ENCODE measurements around the gene CDH23. TPM values are rescaled to one million over a fixed set of nuclear protein-coding genes. Genes with fewer than 3 reads are reported as not detected.

CDH23 gene
- total RNA-seq, 1 experiment from 2014 or later: 2.9 TPM

DNA sequence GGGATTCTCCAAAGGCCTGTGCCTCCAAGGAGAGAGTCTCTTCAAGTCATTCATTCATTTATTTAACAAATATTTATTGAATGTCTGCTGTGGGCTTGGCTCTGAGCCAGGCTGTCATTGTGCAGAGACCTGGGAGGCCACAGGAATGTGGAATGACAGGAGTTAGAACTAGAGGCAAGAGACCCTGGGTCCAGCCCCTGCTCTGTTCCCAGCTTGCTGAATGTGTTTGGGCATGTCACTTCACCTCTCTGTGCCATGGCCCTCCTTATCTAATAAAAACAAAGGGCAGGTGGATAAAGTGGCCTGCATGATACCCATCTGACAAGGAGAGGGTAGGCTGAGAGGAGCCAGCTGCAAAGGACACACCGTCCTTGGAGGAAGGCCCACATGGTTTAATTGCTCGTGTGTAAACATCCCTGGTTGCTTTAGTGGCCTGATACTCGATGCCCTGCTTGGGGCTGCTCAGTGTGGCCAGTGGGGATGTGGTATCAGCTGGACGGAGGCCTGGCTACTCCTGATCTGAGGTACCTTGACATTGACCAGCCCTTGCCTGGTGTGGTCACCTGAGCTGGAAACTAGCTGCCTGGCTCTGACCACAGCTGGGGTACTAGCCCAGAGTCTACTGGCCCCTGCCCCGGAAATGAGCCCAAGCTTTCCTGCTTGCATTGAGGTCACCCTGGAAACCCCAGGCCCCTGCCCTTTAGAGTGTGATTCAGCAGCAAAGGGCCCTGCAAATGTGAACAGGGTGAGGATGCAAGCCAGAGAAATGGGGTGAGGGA is 116.2 kb downstream of the CDH23 start (continued):
- TF ChIP-seq, protein P1, sequence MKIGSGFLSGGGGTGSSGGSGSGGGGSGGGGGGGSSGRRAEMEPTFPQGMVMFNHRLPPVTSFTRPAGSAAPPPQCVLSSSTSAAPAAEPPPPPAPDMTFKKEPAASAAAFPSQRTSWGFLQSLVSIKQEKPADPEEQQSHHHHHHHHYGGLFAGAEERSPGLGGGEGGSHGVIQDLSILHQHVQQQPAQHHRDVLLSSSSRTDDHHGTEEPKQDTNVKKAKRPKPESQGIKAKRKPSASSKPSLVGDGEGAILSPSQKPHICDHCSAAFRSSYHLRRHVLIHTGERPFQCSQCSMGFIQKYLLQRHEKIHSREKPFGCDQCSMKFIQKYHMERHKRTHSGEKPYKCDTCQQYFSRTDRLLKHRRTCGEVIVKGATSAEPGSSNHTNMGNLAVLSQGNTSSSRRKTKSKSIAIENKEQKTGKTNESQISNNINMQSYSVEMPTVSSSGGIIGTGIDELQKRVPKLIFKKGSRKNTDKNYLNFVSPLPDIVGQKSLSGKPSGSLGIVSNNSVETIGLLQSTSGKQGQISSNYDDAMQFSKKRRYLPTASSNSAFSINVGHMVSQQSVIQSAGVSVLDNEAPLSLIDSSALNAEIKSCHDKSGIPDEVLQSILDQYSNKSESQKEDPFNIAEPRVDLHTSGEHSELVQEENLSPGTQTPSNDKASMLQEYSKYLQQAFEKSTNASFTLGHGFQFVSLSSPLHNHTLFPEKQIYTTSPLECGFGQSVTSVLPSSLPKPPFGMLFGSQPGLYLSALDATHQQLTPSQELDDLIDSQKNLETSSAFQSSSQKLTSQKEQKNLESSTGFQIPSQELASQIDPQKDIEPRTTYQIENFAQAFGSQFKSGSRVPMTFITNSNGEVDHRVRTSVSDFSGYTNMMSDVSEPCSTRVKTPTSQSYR (CRISPR knock-in tag; IDR thresholded peaks at IDR 0.05): no peak
- TF ChIP-seq, protein P2, sequence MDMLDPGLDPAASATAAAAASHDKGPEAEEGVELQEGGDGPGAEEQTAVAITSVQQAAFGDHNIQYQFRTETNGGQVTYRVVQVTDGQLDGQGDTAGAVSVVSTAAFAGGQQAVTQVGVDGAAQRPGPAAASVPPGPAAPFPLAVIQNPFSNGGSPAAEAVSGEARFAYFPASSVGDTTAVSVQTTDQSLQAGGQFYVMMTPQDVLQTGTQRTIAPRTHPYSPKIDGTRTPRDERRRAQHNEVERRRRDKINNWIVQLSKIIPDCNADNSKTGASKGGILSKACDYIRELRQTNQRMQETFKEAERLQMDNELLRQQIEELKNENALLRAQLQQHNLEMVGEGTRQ (CRISPR knock-in tag; IDR thresholded peaks at IDR 0.05): no peak
- no peak for TF ChIP-seq RELA (CRISPR knock-in tag; IDR thresholded peaks at IDR 0.05; ENCODE audit: borderline replicate concordance)
- no peak for TF ChIP-seq ZNF263 (CRISPR knock-in tag; IDR thresholded peaks at IDR 0.05; ENCODE audit: low read depth)

DNA sequence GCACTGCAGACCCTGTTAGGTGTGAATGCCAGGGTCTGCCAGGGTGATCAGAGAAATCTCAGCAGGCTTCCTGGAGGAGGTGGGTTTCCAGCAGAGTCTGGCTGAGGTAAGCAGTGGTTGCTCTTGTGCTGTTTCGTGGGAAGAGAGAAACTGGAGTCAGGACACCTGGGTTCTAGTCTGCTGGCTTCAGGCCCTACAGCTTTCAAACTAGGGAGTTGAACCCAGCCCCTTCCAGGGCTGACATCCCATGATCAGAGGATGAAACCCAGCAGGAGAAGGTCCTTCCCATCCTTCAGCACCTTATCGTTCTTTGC is 116.8 kb downstream of the CDH23 start:
- H3K27me3 Mint-ChIP-seq (ENCODE audit: low read depth): no peaks in the 10 kb centered on the region
- H3K27ac Mint-ChIP-seq: no peak overlapping the region
- POLR2A ChIA-PET: no interaction called here
- H3K4me3 Mint-ChIP-seq: no peak overlapping the region
- no peaks in the 10 kb centered on the region for H3K36me3 Mint-ChIP-seq
- TF ChIP-seq, protein P3, sequence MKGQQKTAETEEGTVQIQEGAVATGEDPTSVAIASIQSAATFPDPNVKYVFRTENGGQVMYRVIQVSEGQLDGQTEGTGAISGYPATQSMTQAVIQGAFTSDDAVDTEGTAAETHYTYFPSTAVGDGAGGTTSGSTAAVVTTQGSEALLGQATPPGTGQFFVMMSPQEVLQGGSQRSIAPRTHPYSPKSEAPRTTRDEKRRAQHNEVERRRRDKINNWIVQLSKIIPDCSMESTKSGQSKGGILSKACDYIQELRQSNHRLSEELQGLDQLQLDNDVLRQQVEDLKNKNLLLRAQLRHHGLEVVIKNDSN (CRISPR knock-in tag; IDR thresholded peaks at IDR 0.05): no peak
- no peak for TF ChIP-seq ELF4 (CRISPR knock-in tag; IDR thresholded peaks at IDR 0.05; ENCODE audit: low read depth)
- no peak for TF ChIP-seq HMGA2 (CRISPR knock-in tag; IDR thresholded peaks at IDR 0.05)
- TF ChIP-seq, protein P4, sequence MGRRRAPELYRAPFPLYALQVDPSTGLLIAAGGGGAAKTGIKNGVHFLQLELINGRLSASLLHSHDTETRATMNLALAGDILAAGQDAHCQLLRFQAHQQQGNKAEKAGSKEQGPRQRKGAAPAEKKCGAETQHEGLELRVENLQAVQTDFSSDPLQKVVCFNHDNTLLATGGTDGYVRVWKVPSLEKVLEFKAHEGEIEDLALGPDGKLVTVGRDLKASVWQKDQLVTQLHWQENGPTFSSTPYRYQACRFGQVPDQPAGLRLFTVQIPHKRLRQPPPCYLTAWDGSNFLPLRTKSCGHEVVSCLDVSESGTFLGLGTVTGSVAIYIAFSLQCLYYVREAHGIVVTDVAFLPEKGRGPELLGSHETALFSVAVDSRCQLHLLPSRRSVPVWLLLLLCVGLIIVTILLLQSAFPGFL (CRISPR knock-in tag; IDR thresholded peaks at IDR 0.05; ENCODE audit: borderline replicate concordance): no peak
- TF ChIP-seq ZBTB43 (CRISPR knock-in tag; IDR thresholded peaks at IDR 0.05): no peak
- no peak for TF ChIP-seq ERG (CRISPR knock-in tag; IDR thresholded peaks at IDR 0.05)
- no peak for TF ChIP-seq ZNF317 (CRISPR knock-in tag; IDR thresholded peaks at IDR 0.05; ENCODE audit: borderline replicate concordance, low read depth)
- H3K4me1 Mint-ChIP-seq: peaks cover 6% of the 10 kb centered on the region; the same call in 1 of the 2 replicates
- ATAC-seq (no peak), DNase-seq (ENCODE audit: low spot score) (no peak)
- CTCF ChIA-PET: no interaction called here
- no peaks in the 10 kb centered on the region for H3K9me3 Mint-ChIP-seq

- H3K4me3 Mint-ChIP-seq: no peak overlapping the region
- no peak overlapping the region for H3K27ac Mint-ChIP-seq
- CTCF ChIA-PET: no interaction called here
- peaks cover 6% of the 10 kb centered on the region; the same call in 1 of the 2 replicates for H3K4me1 Mint-ChIP-seq
- ATAC-seq: no peak
- H3K36me3 Mint-ChIP-seq: no peaks in the 10 kb centered on the region
- no peaks in the 10 kb centered on the region for H3K9me3 Mint-ChIP-seq
- no peaks in the 10 kb centered on the region for H3K27me3 Mint-ChIP-seq (ENCODE audit: low read depth)
- DNase-seq (ENCODE audit: low spot score): no peak
- POLR2A ChIA-PET: no interaction called here
- TF ChIP-seq, protein P5, sequence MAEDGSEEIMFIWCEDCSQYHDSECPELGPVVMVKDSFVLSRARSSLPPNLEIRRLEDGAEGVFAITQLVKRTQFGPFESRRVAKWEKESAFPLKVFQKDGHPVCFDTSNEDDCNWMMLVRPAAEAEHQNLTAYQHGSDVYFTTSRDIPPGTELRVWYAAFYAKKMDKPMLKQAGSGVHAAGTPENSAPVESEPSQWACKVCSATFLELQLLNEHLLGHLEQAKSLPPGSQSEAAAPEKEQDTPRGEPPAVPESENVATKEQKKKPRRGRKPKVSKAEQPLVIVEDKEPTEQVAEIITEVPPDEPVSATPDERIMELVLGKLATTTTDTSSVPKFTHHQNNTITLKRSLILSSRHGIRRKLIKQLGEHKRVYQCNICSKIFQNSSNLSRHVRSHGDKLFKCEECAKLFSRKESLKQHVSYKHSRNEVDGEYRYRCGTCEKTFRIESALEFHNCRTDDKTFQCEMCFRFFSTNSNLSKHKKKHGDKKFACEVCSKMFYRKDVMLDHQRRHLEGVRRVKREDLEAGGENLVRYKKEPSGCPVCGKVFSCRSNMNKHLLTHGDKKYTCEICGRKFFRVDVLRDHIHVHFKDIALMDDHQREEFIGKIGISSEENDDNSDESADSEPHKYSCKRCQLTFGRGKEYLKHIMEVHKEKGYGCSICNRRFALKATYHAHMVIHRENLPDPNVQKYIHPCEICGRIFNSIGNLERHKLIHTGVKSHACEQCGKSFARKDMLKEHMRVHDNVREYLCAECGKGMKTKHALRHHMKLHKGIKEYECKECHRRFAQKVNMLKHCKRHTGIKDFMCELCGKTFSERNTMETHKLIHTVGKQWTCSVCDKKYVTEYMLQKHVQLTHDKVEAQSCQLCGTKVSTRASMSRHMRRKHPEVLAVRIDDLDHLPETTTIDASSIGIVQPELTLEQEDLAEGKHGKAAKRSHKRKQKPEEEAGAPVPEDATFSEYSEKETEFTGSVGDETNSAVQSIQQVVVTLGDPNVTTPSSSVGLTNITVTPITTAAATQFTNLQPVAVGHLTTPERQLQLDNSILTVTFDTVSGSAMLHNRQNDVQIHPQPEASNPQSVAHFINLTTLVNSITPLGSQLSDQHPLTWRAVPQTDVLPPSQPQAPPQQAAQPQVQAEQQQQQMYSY (CRISPR knock-in tag; IDR thresholded peaks at IDR 0.05): no peak
- TF ChIP-seq, protein P6, sequence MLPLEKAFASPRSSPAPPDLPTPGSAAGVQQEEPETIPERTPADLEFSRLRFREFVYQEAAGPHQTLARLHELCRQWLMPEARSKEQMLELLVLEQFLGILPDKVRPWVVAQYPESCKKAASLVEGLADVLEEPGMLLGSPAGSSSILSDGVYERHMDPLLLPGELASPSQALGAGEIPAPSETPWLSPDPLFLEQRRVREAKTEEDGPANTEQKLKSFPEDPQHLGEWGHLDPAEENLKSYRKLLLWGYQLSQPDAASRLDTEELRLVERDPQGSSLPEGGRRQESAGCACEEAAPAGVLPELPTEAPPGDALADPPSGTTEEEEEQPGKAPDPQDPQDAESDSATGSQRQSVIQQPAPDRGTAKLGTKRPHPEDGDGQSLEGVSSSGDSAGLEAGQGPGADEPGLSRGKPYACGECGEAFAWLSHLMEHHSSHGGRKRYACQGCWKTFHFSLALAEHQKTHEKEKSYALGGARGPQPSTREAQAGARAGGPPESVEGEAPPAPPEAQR (CRISPR knock-in tag; IDR thresholded peaks at IDR 0.05): no peak
- TF ChIP-seq JAZF1 (CRISPR knock-in tag; IDR thresholded peaks at IDR 0.05) (no peak), ERG (CRISPR knock-in tag; IDR thresholded peaks at IDR 0.05) (no peak), ZNF396 (CRISPR knock-in tag; IDR thresholded peaks at IDR 0.05; ENCODE audit: borderline replicate concordance) (no peak), ZNF219 (CRISPR knock-in tag; IDR thresholded peaks at IDR 0.05; ENCODE audit: borderline replicate concordance) (no peak), ESRRA (CRISPR knock-in tag; IDR thresholded peaks at IDR 0.05; ENCODE audit: borderline replicate concordance) (no peak)
These were observed 117.2 kb downstream of the CDH23 start for GRCh38 chr10:71513936-71514335.

Data from WTC11 (cell line).